Adrenal gland (tissue), 5 donors: ENCODE results near the gene SCG5.

ENCODE experiments used
- CTCF ChIP-seq, 6 experiments: fragments of 450-650 bp in 4 of 6; fragments of 200-600 bp in 2 of 6; sonication (generic) in 1 of 6; IDR thresholded peaks; 1 replicate in 5 of 6; 2 replicates in 1 of 6; pipeline versions ENCODE4 v1.5.1 to v1.8.0; 2016 to 2021; ENCODE audit warnings: antibody characterized with exemption in 6 of 6, mild to moderate bottlenecking in 2 of 6, moderate library complexity in 1 of 6
- POLR2A ChIP-seq, 2 donors: fragments of 450-650 bp; IDR thresholded peaks; one replicate each; pipeline ENCODE4 v1.6.1; 2017; ENCODE audit warnings: antibody characterized with exemption in 2 of 2, mild to moderate bottlenecking in 2 of 2, moderate library complexity in 1 of 2
- donor health status: DM: no; HTN: no; CAD: no.

GRCh38 chr15:32735989-32736700 lies 94.6 kb downstream of the SCG5 start:
- TF ChIP-seq CTCF (IDR thresholded peaks at IDR 0.05) = no peak
- no peak for TF ChIP-seq POLR2A (IDR thresholded peaks at IDR 0.05)
